NCI-H748 treated with DMSO at 0.1 percent for 48 hours (cell line): ENCODE results near the gene ZNHIT2.

Experiments
- DNase-seq: peaks from one replicate; lab custom pipeline; 2025; lab: John Stamatoyannopoulos, UW

Gene ZNHIT2

GRCh38 chr11:65071907-65072630 is 45.4 kb downstream of the ZNHIT2 start:
- DNase-seq, result no peak

DNA sequence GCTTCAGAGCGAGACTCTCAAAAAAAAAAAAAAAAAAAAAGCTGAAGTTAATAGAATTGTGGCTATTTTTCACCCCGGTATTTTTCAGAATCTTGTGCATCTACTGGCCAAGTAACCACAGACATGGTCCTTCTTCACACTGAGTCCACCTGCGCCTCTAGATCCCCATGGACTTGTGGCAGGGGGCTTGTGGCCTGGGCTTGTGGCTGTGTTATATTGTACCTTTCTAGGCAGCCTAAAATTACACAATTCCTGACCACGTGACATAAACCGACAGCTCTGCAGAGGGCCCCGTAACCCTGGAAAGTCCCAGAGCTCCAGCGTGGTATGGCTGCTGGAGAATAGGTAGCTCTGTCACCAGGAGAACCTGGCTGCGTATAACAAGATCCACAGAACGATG is 48.3 kb downstream of the ZNHIT2 start:
- DNase-seq, result no peak

GRCh38 chr11:65067446-65067845 is 50.1 kb downstream of the ZNHIT2 start:
- no peak for DNase-seq

- DNase-seq, result no peak
Observed at GRCh38 chr11:65066805-65067291, 50.7 kb downstream of the ZNHIT2 start.
